GM18867 (cell line): ENCODE results near the gene CREG2.

Experiments used
- ATAC-seq: cut with Tn5 transposase; IDR thresholded peaks from one replicate; pipeline ENCODE4 v1.9.1; 2021; ENCODE audit warnings: mild to moderate bottlenecking, moderate library complexity; ENCODE audit not compliant: unreplicated experiment

The CREG2 gene, protein sequence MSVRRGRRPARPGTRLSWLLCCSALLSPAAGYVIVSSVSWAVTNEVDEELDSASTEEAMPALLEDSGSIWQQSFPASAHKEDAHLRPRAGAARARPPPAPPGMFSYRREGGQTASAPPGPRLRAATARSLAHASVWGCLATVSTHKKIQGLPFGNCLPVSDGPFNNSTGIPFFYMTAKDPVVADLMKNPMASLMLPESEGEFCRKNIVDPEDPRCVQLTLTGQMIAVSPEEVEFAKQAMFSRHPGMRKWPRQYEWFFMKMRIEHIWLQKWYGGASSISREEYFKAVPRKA

GRCh38 chr2:101387151-101387834 is at the start of gene CREG2:
CREG2 (minus strand) TSS chr2:101387503; CDS start chr2:101387457, 46 bp downstream.
- ATAC-seq: no peak

DNA sequence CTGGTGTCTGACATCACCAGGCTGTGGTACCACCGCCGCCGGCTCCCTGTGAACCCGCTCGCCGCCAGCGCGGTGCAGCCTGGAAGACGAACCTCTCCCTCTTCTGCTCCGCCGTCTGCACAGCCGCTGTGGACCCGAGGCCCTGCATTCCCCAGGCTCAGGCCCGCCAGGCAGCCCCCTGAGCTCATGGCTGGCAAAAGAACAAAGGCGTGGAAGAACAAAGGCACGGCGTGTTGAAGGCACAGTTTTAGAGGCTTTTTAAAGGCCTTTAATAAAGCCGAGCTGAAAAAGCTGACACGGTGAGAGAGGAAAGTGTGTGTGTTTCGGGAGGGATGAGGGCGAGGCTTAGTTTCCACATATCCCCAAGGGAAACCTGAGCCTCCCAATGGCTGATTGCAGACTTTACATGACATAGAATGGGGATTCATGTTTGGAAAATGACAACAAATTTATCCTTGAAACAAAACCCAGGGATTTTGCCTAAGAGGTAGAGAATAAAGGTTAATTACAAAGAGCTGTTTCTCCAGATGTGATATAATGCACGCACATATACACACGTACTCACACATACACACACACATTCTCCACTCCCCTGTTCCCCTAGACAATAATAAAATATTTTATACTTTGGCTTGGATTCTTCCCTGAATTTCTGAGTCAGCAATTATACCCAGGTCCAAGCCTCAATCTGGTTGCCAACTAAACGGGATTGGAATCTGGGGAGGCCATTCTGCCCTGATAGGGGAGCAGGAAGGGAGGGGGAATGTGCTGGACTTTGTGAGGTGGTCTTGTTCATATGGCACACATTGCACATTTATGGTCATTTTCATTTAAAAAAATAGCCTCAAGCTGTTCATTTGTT is 47.9 kb upstream of the CREG2 start:
- ATAC-seq: no peak

GRCh38 chr2:101433465-101433864 is 46.2 kb upstream of the CREG2 start:
- ATAC-seq: no peak

GRCh38 chr2:101432411-101433181 is 45.3 kb upstream of the CREG2 start:
- ATAC-seq: no peak

- no peak for ATAC-seq
These were observed 44.2 kb upstream of the CREG2 start for GRCh38 chr2:101431486-101431885.

DNA sequence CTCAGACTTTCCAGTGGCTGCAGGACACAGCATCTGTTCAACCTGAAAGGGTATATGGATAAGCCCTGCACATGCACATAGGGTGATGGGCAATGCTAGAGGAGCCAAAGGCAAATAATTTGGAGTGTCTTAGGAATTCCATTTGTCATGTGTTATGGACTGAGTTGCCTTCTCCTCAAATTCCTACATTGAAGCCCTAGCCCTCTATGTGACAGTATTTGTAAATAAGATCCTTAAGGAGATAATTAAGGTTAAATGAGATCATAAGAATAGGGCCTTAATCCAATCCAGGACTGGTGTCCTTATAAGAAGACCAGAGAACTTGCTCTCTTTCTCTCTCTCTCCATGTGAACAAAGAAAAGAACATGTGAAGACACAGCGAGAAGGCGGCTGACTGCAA is 42.9 kb upstream of the CREG2 start:
- ATAC-seq: no peak

DNA sequence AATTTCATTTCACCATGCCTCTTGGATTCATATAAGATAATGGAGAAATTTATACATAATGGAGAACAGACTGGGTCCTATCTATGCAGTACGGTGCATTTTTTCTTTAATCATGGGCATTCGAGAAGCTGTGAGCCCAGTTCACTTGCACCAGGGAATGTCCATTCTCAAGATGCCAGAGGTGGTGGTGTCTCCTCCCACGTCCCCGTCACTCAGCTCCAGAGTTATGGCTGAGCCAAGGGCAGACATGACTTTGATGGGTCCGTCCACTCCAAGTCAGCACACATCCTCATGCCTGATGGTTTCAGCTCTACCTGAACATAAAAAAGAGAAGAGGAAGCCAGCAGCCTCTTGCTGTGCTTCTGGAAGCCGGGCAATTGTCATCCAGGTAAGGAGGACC is 42.1 kb upstream of the CREG2 start:
- ATAC-seq: no peak

DNA sequence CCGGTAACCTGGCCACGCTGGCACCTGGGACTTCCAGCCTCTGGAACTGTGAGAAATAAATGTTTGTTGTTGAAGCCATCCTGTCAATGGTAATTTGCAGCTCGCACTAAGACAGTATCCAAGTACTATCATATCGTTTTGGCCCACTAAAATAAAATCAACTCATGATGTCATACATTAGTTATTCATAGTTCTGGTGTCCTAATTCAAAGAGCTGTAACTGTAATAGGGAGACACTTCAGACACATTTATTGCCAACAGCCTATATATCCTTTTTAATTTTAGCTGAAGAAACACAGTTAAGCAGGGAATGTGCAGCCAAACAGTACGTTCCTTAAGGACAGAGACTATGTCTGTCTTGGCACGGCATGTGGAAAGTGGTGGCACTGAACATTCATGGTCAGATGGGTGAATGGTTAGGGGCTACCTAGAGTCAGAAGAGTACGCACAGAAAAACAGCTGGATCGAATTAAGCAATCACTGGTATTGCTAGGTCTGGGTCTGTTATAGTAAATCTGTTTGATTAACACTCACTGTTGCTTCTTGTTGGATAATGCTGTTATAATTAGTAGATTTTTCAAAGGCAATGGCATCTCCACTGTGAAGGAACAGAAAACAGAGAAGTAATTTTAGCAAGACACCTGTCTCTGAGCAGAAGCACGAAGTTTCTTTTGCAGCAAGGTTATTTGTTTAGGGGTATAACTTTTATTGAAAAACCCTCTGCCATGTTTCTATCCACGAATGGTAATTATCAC is 41.3 kb upstream of the CREG2 start:
- no peak for ATAC-seq

DNA sequence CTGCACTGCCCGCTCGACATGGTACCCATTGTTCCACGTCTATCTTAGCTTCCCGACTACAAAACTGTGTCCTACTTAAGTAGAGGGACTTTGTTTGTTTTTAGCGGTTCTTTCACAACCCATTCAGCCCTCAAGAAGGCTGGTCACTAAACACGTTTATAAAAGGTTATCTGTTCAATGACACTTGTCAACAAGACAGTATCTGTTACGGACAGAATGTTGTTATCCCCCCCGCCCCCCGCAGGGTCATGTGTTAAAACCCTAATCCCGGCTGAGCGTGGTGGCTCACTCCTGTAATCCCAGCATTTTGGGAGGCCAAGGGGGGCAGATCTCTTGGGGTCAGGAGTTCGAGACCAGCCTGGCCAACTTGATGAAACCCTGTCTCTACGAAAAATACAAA is 40.4 kb upstream of the CREG2 start:
- ATAC-seq: no peak

GRCh38 chr2:101427240-101427639 is 39.9 kb upstream of the CREG2 start:
- no peak for ATAC-seq

DNA sequence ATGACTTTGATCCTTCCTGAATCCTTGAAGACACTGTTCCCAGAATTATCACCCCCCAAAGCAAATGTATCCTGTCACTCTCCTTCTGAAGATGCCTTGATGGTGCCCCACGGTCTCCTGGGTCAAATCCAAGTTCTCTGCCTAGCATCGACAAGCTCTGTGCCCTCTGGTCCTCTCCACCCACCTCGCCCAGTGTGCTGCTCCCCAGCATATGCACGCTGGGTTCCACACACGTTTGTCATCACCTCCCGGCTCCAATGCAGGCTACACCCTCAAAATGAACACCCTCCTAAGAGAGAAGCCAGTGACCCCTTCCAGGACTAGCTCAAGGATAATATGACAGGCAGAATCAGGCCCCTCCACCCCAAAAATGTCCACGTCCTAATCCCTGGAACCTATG is 39.5 kb upstream of the CREG2 start:
- no peak for ATAC-seq

DNA sequence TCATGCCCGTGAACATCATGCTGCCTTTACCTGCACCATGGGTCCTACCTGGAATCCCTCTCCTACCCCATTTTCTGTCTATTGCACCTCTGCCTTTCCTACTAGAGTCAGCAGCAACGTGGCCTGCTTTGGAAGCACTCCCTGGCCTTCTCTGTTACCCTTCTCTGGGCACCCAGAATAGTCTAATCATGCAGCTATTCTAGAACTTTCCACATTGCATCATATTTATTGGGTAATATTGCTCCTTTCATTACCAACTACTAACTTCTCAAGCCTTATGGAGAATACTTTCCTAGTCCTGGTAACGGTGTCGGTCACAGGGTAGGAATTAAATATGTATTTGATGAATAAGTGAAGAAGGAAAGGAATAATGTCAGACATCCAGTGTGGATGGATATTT is 33.3 kb upstream of the CREG2 start:
- no peak for ATAC-seq

GRCh38 chr2:101419096-101419663 is 31.9 kb upstream of the CREG2 start:
- no peak for ATAC-seq

GRCh38 chr2:101418460-101419095 is 31.3 kb upstream of the CREG2 start:
- ATAC-seq: no peak

GRCh38 chr2:101416609-101417008 is 29.3 kb upstream of the CREG2 start:
- ATAC-seq: no peak

DNA sequence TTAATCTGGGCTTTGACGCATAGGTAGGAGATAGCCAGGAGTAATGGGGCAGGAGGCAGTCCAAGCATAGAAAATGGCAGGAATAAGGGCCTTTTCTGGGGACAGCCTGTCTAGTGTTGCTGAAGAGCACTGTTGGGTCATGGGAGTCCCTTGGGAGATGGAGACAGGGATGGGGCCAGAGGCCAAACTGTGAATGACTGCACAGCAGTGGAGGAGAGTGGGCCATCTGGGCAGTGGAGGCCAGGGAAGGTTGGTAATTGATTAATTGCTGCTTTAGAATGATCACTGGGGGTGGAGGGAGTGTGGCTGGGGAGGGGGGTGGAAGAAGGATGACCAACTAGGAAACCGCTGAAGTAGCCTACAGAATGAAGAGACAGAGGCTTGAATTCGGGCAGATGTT is 28.6 kb upstream of the CREG2 start:
- ATAC-seq: no peak

DNA sequence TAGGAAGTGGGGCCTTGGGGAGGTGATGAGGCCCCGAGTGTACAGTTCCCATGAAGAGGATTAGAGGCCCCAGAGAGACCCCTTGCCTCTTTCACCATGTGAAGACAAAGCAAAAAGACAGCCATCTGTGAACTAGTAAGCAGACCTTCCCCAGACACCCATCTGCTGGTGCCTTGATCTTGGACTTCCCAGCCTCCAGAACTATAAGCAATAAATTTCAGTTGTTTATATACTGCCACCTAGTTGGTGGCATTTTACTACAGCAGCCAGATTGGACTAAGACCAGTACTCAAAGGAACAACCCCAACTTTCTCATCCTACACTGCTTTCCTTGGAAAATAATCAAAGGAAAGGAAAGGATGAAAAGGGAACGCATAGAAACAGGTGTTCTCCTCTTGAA is 27.9 kb upstream of the CREG2 start:
- no peak for ATAC-seq

- ATAC-seq: no peak
These were observed 24.9 kb upstream of the CREG2 start for GRCh38 chr2:101412092-101412694.

DNA sequence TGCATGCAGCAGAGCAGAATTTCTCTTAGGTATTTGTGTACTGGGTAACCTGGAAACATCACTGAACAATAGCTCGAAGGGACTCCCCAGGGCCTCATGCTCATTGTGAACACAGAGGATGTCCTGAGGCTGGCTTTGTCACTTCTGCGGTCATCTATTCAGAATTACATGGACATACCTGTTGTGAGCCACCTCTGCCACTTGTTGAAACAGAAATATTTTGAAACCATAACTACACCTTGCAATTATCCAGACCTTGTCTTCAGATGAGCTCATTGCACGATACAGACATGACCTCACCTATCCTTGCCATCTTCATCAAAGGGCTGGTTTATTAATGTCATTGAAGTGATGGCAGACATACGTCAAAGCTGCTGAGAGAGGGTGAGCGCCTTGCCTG is 23.4 kb upstream of the CREG2 start:
- ATAC-seq: no peak
